Fibroblast of mammary gland (primary cell): Measurements from ENCODE around the gene VEPH1.

Experiments used
- DNase-seq: peaks from one replicate; pipeline ENCODE4 v3.0.0-alpha.2; 2010; ENCODE audit warnings: low read depth
- H3K4me3 ChIP-seq: 2 replicates; pipeline ENCODE4 v1.5.1; 2011; ENCODE audit warnings: low read depth, mild to moderate bottlenecking, low read length, moderate library complexity; ENCODE audit not compliant: control insufficient read depth
- TF ChIP-seq, protein P1 (sequence below): conservative IDR thresholded peaks from 2 replicates; pipeline ENCODE4 v1.5.1; 2011; ENCODE audit warnings: low read depth, low read length, inconsistent platforms; ENCODE audit not compliant: control insufficient read depth, insufficient read depth

Gene VEPH1

GRCh38 chr3:157347577-157348303 lies 155.5 kb downstream of the VEPH1 start:
- TF ChIP-seq, protein P1, sequence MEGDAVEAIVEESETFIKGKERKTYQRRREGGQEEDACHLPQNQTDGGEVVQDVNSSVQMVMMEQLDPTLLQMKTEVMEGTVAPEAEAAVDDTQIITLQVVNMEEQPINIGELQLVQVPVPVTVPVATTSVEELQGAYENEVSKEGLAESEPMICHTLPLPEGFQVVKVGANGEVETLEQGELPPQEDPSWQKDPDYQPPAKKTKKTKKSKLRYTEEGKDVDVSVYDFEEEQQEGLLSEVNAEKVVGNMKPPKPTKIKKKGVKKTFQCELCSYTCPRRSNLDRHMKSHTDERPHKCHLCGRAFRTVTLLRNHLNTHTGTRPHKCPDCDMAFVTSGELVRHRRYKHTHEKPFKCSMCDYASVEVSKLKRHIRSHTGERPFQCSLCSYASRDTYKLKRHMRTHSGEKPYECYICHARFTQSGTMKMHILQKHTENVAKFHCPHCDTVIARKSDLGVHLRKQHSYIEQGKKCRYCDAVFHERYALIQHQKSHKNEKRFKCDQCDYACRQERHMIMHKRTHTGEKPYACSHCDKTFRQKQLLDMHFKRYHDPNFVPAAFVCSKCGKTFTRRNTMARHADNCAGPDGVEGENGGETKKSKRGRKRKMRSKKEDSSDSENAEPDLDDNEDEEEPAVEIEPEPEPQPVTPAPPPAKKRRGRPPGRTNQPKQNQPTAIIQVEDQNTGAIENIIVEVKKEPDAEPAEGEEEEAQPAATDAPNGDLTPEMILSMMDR = peak; percentile 29
- no peak overlapping the region for H3K4me3 ChIP-seq
- peak; percentile 84 for DNase-seq

- no peak overlapping the region for H3K4me3 ChIP-seq
- TF ChIP-seq, protein P1 = no peak
- peak; percentile 16 for DNase-seq
Measured at GRCh38 chr3:157336252-157337009, 166.8 kb downstream of the VEPH1 start.

GRCh38 chr3:157335233-157336076 lies 167.8 kb downstream of the VEPH1 start:
- H3K4me3 ChIP-seq = no peak overlapping the region
- peak; percentile 60 for DNase-seq
- TF ChIP-seq, protein P1 = no peak

GRCh38 chr3:157333551-157333991 lies 169.6 kb downstream of the VEPH1 start:
- H3K4me3 ChIP-seq = no peak overlapping the region
- TF ChIP-seq, protein P1 = no peak
- DNase-seq = peak; percentile 91

- H3K4me3 ChIP-seq = no peak overlapping the region
- no peak for DNase-seq
- TF ChIP-seq, protein P1 = no peak
Measured at GRCh38 chr3:157330206-157330605, 173.0 kb downstream of the VEPH1 start.

DNA sequence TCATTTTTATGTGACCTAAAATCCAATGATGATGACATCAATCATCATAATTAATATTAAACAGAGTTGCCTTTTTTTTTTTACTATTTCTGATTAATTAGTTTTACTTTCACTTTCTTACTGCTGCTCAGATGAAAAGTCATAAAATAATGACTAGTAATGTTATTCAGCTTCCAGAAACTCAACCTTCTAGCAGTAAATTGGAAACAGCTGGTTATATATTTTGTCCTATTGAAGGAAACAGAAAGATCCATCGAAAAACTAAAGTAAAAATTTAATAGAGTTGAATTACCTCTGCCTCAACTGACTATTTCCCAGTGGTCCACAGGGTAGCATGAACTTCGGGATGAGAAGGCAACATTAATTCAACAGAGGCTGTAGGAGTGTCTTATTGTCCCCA lies 173.7 kb downstream of the VEPH1 start:
- H3K4me3 ChIP-seq = no peak overlapping the region
- TF ChIP-seq, protein P1 = no peak
- peak; percentile 69 for DNase-seq
